GM12878 (cell line): ENCODE results near the gene BACE2. TPM values are rescaled to one million over a fixed set of nuclear protein-coding genes. Genes with fewer than 3 reads are reported as not detected.

ENCODE experiments used
- ATAC-seq: fragments of 200-7000 bp; cut with Tn5 transposase; 3 replicates; pipeline ENCODE4 v1.9.1; 2020; ENCODE audit warnings: mild to moderate bottlenecking, moderate library complexity
- BruUV-seq: library from RNA; stranded (reverse); fragments of 400-500 nt; replicated peaks from 2 replicates; lab custom pipeline; 2021; lab: Mats Ljungman, UMichigan
- CTCF ChIA-PET: fragments of 300-600 bp; sonication (Branson Sonifier 250); formaldehyde crosslinking; extraction: SDS; loops from one replicate; lab custom pipeline; 2021; ENCODE audit warnings: inconsistent platforms; lab: Yijun Ruan, JAX
- POLR2A ChIA-PET: fragments of 350-600 bp; formaldehyde crosslinking; extraction: SDS; loops from one replicate; lab custom pipeline; 2021; ENCODE audit warnings: inconsistent platforms; lab: Charles Lee
- RAD21 ChIA-PET: fragments of 300-600 bp; sonication (Branson Sonifier 250); formaldehyde crosslinking; loops from one replicate; lab custom pipeline; 2023; ENCODE audit warnings: antibody characterized with exemption; ENCODE audit not compliant: unreplicated experiment; lab: Charles Lee
- SMC1A ChIA-PET: fragments of 300-600 bp; sonication (Branson Sonifier 250); formaldehyde crosslinking; loops from one replicate; lab custom pipeline; 2023; ENCODE audit not compliant: unreplicated experiment, uncharacterized antibody; lab: Charles Lee
- DNase-seq: peaks from one replicate; pipeline ENCODE4 v3.0.0-alpha.2; 2011; ENCODE audit warnings: low read depth, low spot score
- FAIRE-seq: peaks from 3 replicates; lab custom pipeline; 2011; peaks lifted over from hg19 to GRCh38; lab: Jason Lieb, UNC
- H2AFZ ChIP-seq: 2 replicates; pipeline ENCODE4 v1.6.0; 2011; ENCODE audit warnings: low read depth, low read length, control low read depth; ENCODE audit not compliant: control insufficient read depth
- H3K27ac ChIP-seq: 2 replicates; pipeline ENCODE4 v1.5.1; 2011; ENCODE audit warnings: control low read depth; ENCODE audit not compliant: control insufficient read depth, insufficient read depth
- H3K27me3 ChIP-seq, 2 experiments: replicated peaks in 1 of 2; 2 replicates each; pipeline versions ENCODE4 v1.6.0 to v1.6.1; 2011; ENCODE audit warnings: low read length in 1 of 2; ENCODE audit not compliant: control insufficient read depth in 2 of 2, insufficient read depth in 2 of 2
- H3K36me3 ChIP-seq, 2 experiments: 2 replicates each; pipeline ENCODE4 v1.5.1; 2011; ENCODE audit warnings: low read length in 1 of 2; ENCODE audit not compliant: control insufficient read depth in 2 of 2, insufficient read depth in 2 of 2
- H3K4me1 ChIP-seq: 2 replicates; pipeline ENCODE4 v1.6.1; 2011; ENCODE audit warnings: mild to moderate bottlenecking, low read length, moderate library complexity, mixed read lengths; ENCODE audit not compliant: control insufficient read depth, insufficient read depth
- H3K4me2 ChIP-seq: 2 replicates; pipeline ENCODE4 v1.6.0; 2011; ENCODE audit warnings: control low read depth; ENCODE audit not compliant: control insufficient read depth, insufficient read depth
- H3K4me3 ChIP-seq: fragments of 200-600 bp; sonication (generic); 2 replicates; pipeline ENCODE4 v1.5.1; 2016
- H3K79me2 ChIP-seq: 2 replicates; pipeline ENCODE4 v1.6.0; 2011; ENCODE audit warnings: low read length; ENCODE audit not compliant: control insufficient read depth, insufficient read depth
- H3K9ac ChIP-seq: 2 replicates; pipeline ENCODE4 v1.8.0; 2011; ENCODE audit warnings: low read length, control low read depth, mixed read lengths; ENCODE audit not compliant: control insufficient read depth, insufficient read depth
- H3K9me3 ChIP-seq: replicated peaks from 3 replicates; pipeline ENCODE4 v1.5.1; 2011; ENCODE audit warnings: mild to moderate bottlenecking, low read length; ENCODE audit not compliant: control insufficient read depth, insufficient read depth
- H4K20me1 ChIP-seq: 2 replicates; pipeline ENCODE4 v1.6.0; 2011; ENCODE audit not compliant: control insufficient read depth, insufficient read depth
- CBFB ChIP-seq: IDR thresholded peaks from 2 replicates; pipeline ENCODE4 v1.6.1; 2016; ENCODE audit warnings: antibody characterized with exemption, low read depth
- CBX3 ChIP-seq: fragments of 200-600 bp; sonication (generic); IDR thresholded peaks from 2 replicates; pipeline ENCODE4 v1.6.1; 2016; ENCODE audit warnings: low read depth, borderline replicate concordance
- IRF3 ChIP-seq: fragments of 450-650 bp; IDR thresholded peaks from 2 replicates; pipeline ENCODE4 v1.6.1; 2014; ENCODE audit warnings: mild to moderate bottlenecking
- USF1 ChIP-seq: IDR thresholded peaks from 2 replicates; pipeline ENCODE4 v1.6.1; 2011; ENCODE audit warnings: borderline replicate concordance, low read depth, mild to moderate bottlenecking, moderate library complexity, mixed read lengths, low read length; ENCODE audit not compliant: insufficient read depth; ENCODE audit errors: extremely low read length
- WGBS: methylation state at CpG from one replicate; pipeline ENCODE4 v1.1.6; 2016; ENCODE audit warnings: low lambda C conversion rate; ENCODE audit not compliant: insufficient replicate concordance, insufficient coverage; ENCODE audit errors: missing lambda C conversion rate; 5-methylcytosine and 5-hydroxymethylcytosine counted together
- in situ Hi-C: fragments of 300-500 bp; cut with MboI; formaldehyde crosslinking; loops from 9 replicates; pipeline ENCODE4 v1.14.3; 2018; ENCODE audit warnings: mixed read lengths
- intact Hi-C: fragments of 100-400 bp; cut with micrococcal nuclease; formaldehyde crosslinking; loops from one replicate; pipeline ENCODE4 v1.14.2; 2022; ENCODE audit not compliant: unreplicated experiment
- polyA plus RNA-seq, 11 experiments: library from polyadenylated mRNA; depleted of rRNA in 4 of 11; unstranded in 6 of 11; stranded (reverse) in 5 of 11; fragments of >200 nt; fragmentation: Nextera tagmentation in 4 of 11; fragmentation: Illumina TruSeq in 1 of 11; extraction: Ambion mirVana in 4 of 11; extraction: Trizol in 1 of 11; gene quantifications; 1 replicate in 1 of 11; 2 replicates in 10 of 11; pipeline versions ENCODE4 v1.2.1 to v1.2.3, GENCODE V29; 2011 to 2016; ENCODE audit warnings: inconsistent platforms in 2 of 11, missing spikeins in 2 of 11, low read depth in 1 of 11
- total RNA-seq, 4 experiments: library from RNA; depleted of rRNA in 3 of 4; stranded (reverse); fragments of >200 nt in 3 of 4; fragmentation: Illumina TruSeq in 1 of 4; extraction: Trizol in 1 of 4; gene quantifications; 2 replicates each; pipeline versions ENCODE4 v1.2.1 to v1.2.3, GENCODE V29; 2013 to 2021

Gene BACE2
- total and polyA plus RNA-seq, 10 of the 15 experiments (the other 5 are each of a cell fraction or from before 2014, with no cell fraction given), result 0.04 to 0.69 (median 0.18) TPM; not detected in 5

- Histone ChIP-seq H2AFZ (no peak overlapping the region), H4K20me1 (no peaks in the 10 kb centered on the region), H3K36me3 (no peaks in the 10 kb centered on the region), H3K79me2 (no peaks in the 10 kb centered on the region), H3K4me3 (no peak overlapping the region), H3K4me2 (no peak overlapping the region), H3K4me1 (no peaks in the 10 kb centered on the region), H3K9me3 (no peaks in the 10 kb centered on the region; the same call in 2 of the 3 replicates), H3K9ac (no peak overlapping the region), H3K27ac (no peak overlapping the region), H3K27me3 (no peaks in the 10 kb centered on the region)
- DNase-seq, result no peak
- no peak for TF ChIP-seq CBFB
- TF ChIP-seq CBX3, result no peak
- BruUV-seq, result no TSS peak
- ChIA-PET CTCF (no interaction called here), SMC1A (no interaction called here), POLR2A (no interaction called here), RAD21 (no interaction called here)
- FAIRE-seq, result no peak
- no peak for ATAC-seq
- in situ Hi-C loops, result no loop called here
- WGBS, result 16% methylated on average over 12 of the region's 13 CpGs
- intact Hi-C loops, result no loop called here
Measured at GRCh38 chr21:41147096-41147978, 20.6 kb upstream of the BACE2 start.

GRCh38 chr21:41147979-41148355 lies 20.0 kb upstream of the BACE2 start:
- H3K79me2 ChIP-seq, result no peaks in the 10 kb centered on the region
- DNase-seq, result no peak
- 46% methylated on average over 6 of the region's 6 CpGs for WGBS
- in situ Hi-C loops (no loop called here), intact Hi-C loops (no loop called here)
- TF ChIP-seq USF1 (no peak), IRF3 (no peak)
- ChIA-PET RAD21 (no interaction called here), POLR2A (no interaction called here), CTCF (no interaction called here), SMC1A (no interaction called here)
- H3K36me3 ChIP-seq, result no peaks in the 10 kb centered on the region
- ATAC-seq, result no peak
- H3K4me1 ChIP-seq, result no peaks in the 10 kb centered on the region
- no peaks in the 10 kb centered on the region; the same call in 2 of the 3 replicates for H3K9me3 ChIP-seq
- H3K27ac ChIP-seq, result no peak overlapping the region
- H4K20me1 ChIP-seq, result no peaks in the 10 kb centered on the region
- H3K4me2 ChIP-seq, result no peak overlapping the region
- H2AFZ ChIP-seq, result no peak overlapping the region
- H3K4me3 ChIP-seq, result no peak overlapping the region
- H3K9ac ChIP-seq, result no peak overlapping the region
- no peaks in the 10 kb centered on the region for H3K27me3 ChIP-seq
- no peak for FAIRE-seq
- BruUV-seq, result no TSS peak
